Measurements from ENCODE around the gene ATXN1.

The ATXN1 gene

GRCh38 chr6:16761471-16762267 lies 409 bp upstream of the ATXN1 start:
- peak; percentile 58 for DNase-seq

- DNase-seq, result no peak
These were observed 1.4 kb downstream of the ATXN1 start for GRCh38 chr6:16759646-16760515.

GRCh38 chr6:16759181-16759645 lies 2.0 kb downstream of the ATXN1 start:
- DNase-seq, result peak; percentile 44

GRCh38 chr6:16758163-16758975 lies 2.9 kb downstream of the ATXN1 start:
- DNase-seq, result no peak

GRCh38 chr6:16757332-16757731 lies 3.9 kb downstream of the ATXN1 start:
- DNase-seq, result no peak

GRCh38 chr6:16756660-16757255 lies 4.5 kb downstream of the ATXN1 start:
- DNase-seq, result no peak

- DNase-seq, result no peak
These were observed 5.7 kb downstream of the ATXN1 start for GRCh38 chr6:16755544-16755943.

GRCh38 chr6:16754876-16755275 lies 6.4 kb downstream of the ATXN1 start:
- DNase-seq, result no peak

- DNase-seq, result no peak
These were observed 7.0 kb downstream of the ATXN1 start for GRCh38 chr6:16754274-16754673.

GRCh38 chr6:16753341-16753740 lies 7.9 kb downstream of the ATXN1 start:
- DNase-seq, result no peak

- DNase-seq, result no peak
These were observed 8.9 kb downstream of the ATXN1 start for GRCh38 chr6:16752206-16752866.

GRCh38 chr6:16751251-16751946 lies 9.9 kb downstream of the ATXN1 start:
- DNase-seq, result no peak

GRCh38 chr6:16750566-16750965 lies 10.7 kb downstream of the ATXN1 start:
- no peak for DNase-seq

GRCh38 chr6:16749516-16750485 lies 11.5 kb downstream of the ATXN1 start:
- no peak for DNase-seq

- no peak for DNase-seq
These were observed 13.3 kb downstream of the ATXN1 start for GRCh38 chr6:16748025-16748319.

GRCh38 chr6:16747232-16748024 lies 13.8 kb downstream of the ATXN1 start:
- no peak for DNase-seq

- no peak for DNase-seq
These were observed 14.4 kb downstream of the ATXN1 start for GRCh38 chr6:16746812-16747211.

- no peak for DNase-seq
These were observed 14.9 kb downstream of the ATXN1 start for GRCh38 chr6:16746401-16746800.

- no peak for DNase-seq
These were observed 17.5 kb downstream of the ATXN1 start for GRCh38 chr6:16743664-16744210.
